Fibroblast of pulmonary artery (primary cell): ENCODE data around the gene ADAMTS13.

Source experiments
- DNase-seq: peaks from one replicate; pipeline ENCODE4 v3.0.0-alpha.2; 2010; ENCODE audit warnings: low read depth
- H3K4me3 ChIP-seq: replicated peaks from 2 replicates; pipeline ENCODE4 v1.5.1; 2011; ENCODE audit warnings: low read depth, mild to moderate bottlenecking, control low read depth, low read length, moderate library complexity
- CTCF ChIP-seq: IDR thresholded peaks from 2 replicates; pipeline ENCODE4 v1.5.1; 2011; ENCODE audit warnings: mild to moderate bottlenecking, control low read depth, low read length, inconsistent platforms; ENCODE audit errors: missing control alignments

Gene ADAMTS13

GRCh38 chr9:133464638-133465037, 42.5 kb downstream of the ADAMTS13 start:
- no peak overlapping the region for H3K4me3 ChIP-seq
- no peak for DNase-seq
- no peak for TF ChIP-seq CTCF

GRCh38 chr9:133465984-133466383, 43.8 kb downstream of the ADAMTS13 start:
- DNase-seq, result no peak
- no peak for TF ChIP-seq CTCF
- H3K4me3 ChIP-seq, result no peak overlapping the region

- DNase-seq, result no peak
- no peak overlapping the region for H3K4me3 ChIP-seq
- TF ChIP-seq CTCF, result no peak
These were observed 44.9 kb downstream of the ADAMTS13 start for GRCh38 chr9:133467101-133467500.

- DNase-seq, result no peak
- H3K4me3 ChIP-seq, result no peak overlapping the region
- TF ChIP-seq CTCF, result no peak
These were observed 46.2 kb downstream of the ADAMTS13 start for GRCh38 chr9:133468374-133468773.

GRCh38 chr9:133468777-133469421, 46.7 kb downstream of the ADAMTS13 start:
- TF ChIP-seq CTCF, result no peak
- DNase-seq, result no peak

GRCh38 chr9:133470427-133470924, 48.3 kb downstream of the ADAMTS13 start:
- no peak for DNase-seq
- H3K4me3 ChIP-seq, result no peak overlapping the region
- TF ChIP-seq CTCF, result no peak

More at GRCh38 chr9:133468777-133469421, 46.7 kb downstream of the ADAMTS13 start:
- no peak overlapping the region for H3K4me3 ChIP-seq

- no peak for TF ChIP-seq CTCF
- H3K4me3 ChIP-seq, result no peak overlapping the region
- no peak for DNase-seq
These were observed 48.8 kb downstream of the ADAMTS13 start for GRCh38 chr9:133470988-133471387.
